ENCODE measurements around the gene SENP1.

SENP1 gene

GRCh38 chr12:48063530-48063929 lies 42.3 kb downstream of the SENP1 start:
- DNase-seq: no peak

GRCh38 chr12:48061938-48062719 lies 43.8 kb downstream of the SENP1 start:
- no peak for DNase-seq

- no peak for DNase-seq
Measured at GRCh38 chr12:48060474-48060873, 45.4 kb downstream of the SENP1 start.

- DNase-seq: no peak
Measured at GRCh38 chr12:48058771-48059170, 47.1 kb downstream of the SENP1 start.

GRCh38 chr12:48054955-48055821 lies 50.7 kb downstream of the SENP1 start:
- DNase-seq: no peak

- DNase-seq: no peak
Measured at GRCh38 chr12:48053883-48054282, 52.0 kb downstream of the SENP1 start.

GRCh38 chr12:48053122-48053521 lies 52.8 kb downstream of the SENP1 start:
- no peak for DNase-seq

GRCh38 chr12:48051681-48052080 lies 54.2 kb downstream of the SENP1 start:
- DNase-seq: no peak

GRCh38 chr12:48050174-48050573 lies 55.7 kb downstream of the SENP1 start:
- DNase-seq: no peak

GRCh38 chr12:48045965-48046518 lies 59.8 kb downstream of the SENP1 start:
- no peak for DNase-seq

- no peak for DNase-seq
Measured at GRCh38 chr12:48045061-48045846, 60.6 kb downstream of the SENP1 start.

- no peak for DNase-seq
Measured at GRCh38 chr12:48044396-48044795, 61.5 kb downstream of the SENP1 start.

GRCh38 chr12:48043771-48044170 lies 62.1 kb downstream of the SENP1 start:
- DNase-seq: no peak

- no peak for DNase-seq
Measured at GRCh38 chr12:48041591-48042423, 64.1 kb downstream of the SENP1 start.

- no peak for DNase-seq
Measured at GRCh38 chr12:48040354-48040753, 65.5 kb downstream of the SENP1 start.

- DNase-seq: no peak
Measured at GRCh38 chr12:48039151-48039550, 66.7 kb downstream of the SENP1 start.

- no peak for DNase-seq
Measured at GRCh38 chr12:48038085-48038484, 67.8 kb downstream of the SENP1 start.

GRCh38 chr12:48037267-48037915 lies 68.5 kb downstream of the SENP1 start:
- DNase-seq: no peak

- no peak for DNase-seq
Measured at GRCh38 chr12:48036818-48037217, 69.1 kb downstream of the SENP1 start.

- DNase-seq: no peak
Measured at GRCh38 chr12:48034835-48035805, 70.8 kb downstream of the SENP1 start.

All from NCI-H446 treated with DMSO at 0.1 percent for 48 hours (cell line).